NT2/D1 (cell line): Measurements from ENCODE around the gene LRRC56.

Experiments
- SUZ12 ChIP-seq: IDR thresholded peaks from 2 replicates; pipeline ENCODE4 v1.6.1; 2011; ENCODE audit not compliant: insufficient read length, insufficient read depth; ENCODE audit errors: extremely low read depth
- YY1 ChIP-seq: IDR thresholded peaks from 2 replicates; pipeline ENCODE4 v1.6.1; 2011; ENCODE audit not compliant: insufficient read length, insufficient read depth
- ZNF274 ChIP-seq: IDR thresholded peaks from 2 replicates; pipeline ENCODE4 v1.6.1; 2011; ENCODE audit warnings: mild to moderate bottlenecking, low read depth, low read length

- TF ChIP-seq SUZ12 = no peak
- TF ChIP-seq YY1 = no peak
- no peak for TF ChIP-seq ZNF274
These were observed 56.0 kb downstream of the LRRC56 start for GRCh38 chr11:593347-593746.
